ENCODE measurements around the gene FAN1.

Gene FAN1

GRCh38 chr15:30962079-30962478 lies 58.4 kb downstream of the FAN1 start:
- no peak for DNase-seq

- peak; percentile 9 for DNase-seq
These were observed 58.9 kb downstream of the FAN1 start for GRCh38 chr15:30962659-30963058.

GRCh38 chr15:30963681-30964080 lies 60.0 kb downstream of the FAN1 start:
- DNase-seq: no peak

GRCh38 chr15:30969724-30970123 lies 66.0 kb downstream of the FAN1 start:
- DNase-seq: no peak

- no peak for DNase-seq
These were observed 69.7 kb downstream of the FAN1 start for GRCh38 chr15:30973379-30973778.

GRCh38 chr15:30974112-30974511 lies 70.4 kb downstream of the FAN1 start:
- DNase-seq: no peak

GRCh38 chr15:30978328-30978727 lies 74.6 kb downstream of the FAN1 start:
- no peak for DNase-seq

GRCh38 chr15:30979457-30979856 lies 75.7 kb downstream of the FAN1 start:
- DNase-seq: no peak

GRCh38 chr15:30984118-30984517 lies 80.4 kb downstream of the FAN1 start:
- no peak for DNase-seq

- DNase-seq: no peak
These were observed 80.8 kb downstream of the FAN1 start for GRCh38 chr15:30984542-30984941.

- DNase-seq: no peak
These were observed 81.4 kb downstream of the FAN1 start for GRCh38 chr15:30985081-30985531.

GRCh38 chr15:30990036-30990435 lies 86.3 kb downstream of the FAN1 start:
- DNase-seq: no peak

GRCh38 chr15:30990446-30991254 lies 86.9 kb downstream of the FAN1 start:
- no peak for DNase-seq

GRCh38 chr15:30991255-30992235 lies 87.8 kb downstream of the FAN1 start, which contains the start of gene MTMR10:
Gene MTMR10 (minus strand): TSS chr15:30991628. CDS start chr15:30991506, 122 bp downstream.
- peak; percentile 77 for DNase-seq

- DNase-seq: no peak
These were observed 88.6 kb downstream of the FAN1 start for GRCh38 chr15:30992249-30992864.

Measured in CD4-positive, alpha-beta T cell treated with Interleukin-6 for 4 hours (primary cell).